Loucy (cell line): Measurements from ENCODE around the gene NR2F1-AS1.
"Not testable (repeated sequence)": the region's sequence is repeated elsewhere in the genome, so short reads cannot be mapped to it uniquely, and the experiment has no call there.

Source experiments
- H2AFZ ChIP-seq: fragments of 200-600 bp; sonication (generic); 2 replicates; pipeline ENCODE4 v1.6.0; 2016; ENCODE audit warnings: antibody characterized with exemption, mild to moderate bottlenecking, low read length, moderate library complexity
- H3F3A ChIP-seq: fragments of 200-600 bp; 2 replicates; pipeline ENCODE4 v1.6.0; 2016; ENCODE audit warnings: antibody characterized with exemption, low read depth, mild to moderate bottlenecking
- H3K27me3 ChIP-seq: fragments of 200-600 bp; sonication (generic); 2 replicates; pipeline ENCODE4 v1.6.1; 2014; ENCODE audit warnings: low read length, mild to moderate bottlenecking; ENCODE audit not compliant: insufficient read depth, poor library complexity, severe bottlenecking
- H3K36me3 ChIP-seq: fragments of 200-600 bp; sonication (generic); 2 replicates; pipeline ENCODE4 v1.6.1; 2016; ENCODE audit warnings: low read length; ENCODE audit not compliant: insufficient read depth
- H3K4me1 ChIP-seq: fragments of 200-600 bp; sonication (generic); 2 replicates; pipeline ENCODE4 v1.5.1; 2014; ENCODE audit warnings: low read length, mild to moderate bottlenecking; ENCODE audit not compliant: insufficient read depth, poor library complexity, severe bottlenecking
- H3K4me2 ChIP-seq: fragments of 200-600 bp; sonication (generic); 2 replicates; pipeline ENCODE4 v1.6.0; 2014; ENCODE audit warnings: antibody characterized with exemption, low read length, low read depth, mild to moderate bottlenecking; ENCODE audit not compliant: poor library complexity, severe bottlenecking
- H3K4me3 ChIP-seq: fragments of 200-600 bp; sonication (generic); 2 replicates; pipeline ENCODE4 v1.5.1; 2014; ENCODE audit warnings: low read length, mild to moderate bottlenecking, mixed read lengths; ENCODE audit not compliant: poor library complexity, severe bottlenecking
- H3K79me2 ChIP-seq: fragments of 200-600 bp; sonication (generic); 2 replicates; pipeline ENCODE4 v1.6.1; 2014; ENCODE audit warnings: low read length; ENCODE audit not compliant: insufficient read depth
- H3K9ac ChIP-seq: fragments of 200-600 bp; sonication (generic); 2 replicates; pipeline ENCODE4 v1.6.0; 2014; ENCODE audit warnings: mild to moderate bottlenecking, low read depth, low read length, moderate library complexity; ENCODE audit not compliant: poor library complexity, severe bottlenecking
- H3K9me2 ChIP-seq: fragments of 200-600 bp; sonication (generic); replicated peaks from 2 replicates; pipeline ENCODE4 v1.6.1; 2016; ENCODE audit warnings: low read depth, low read length, mixed read lengths
- H3K9me3 ChIP-seq: fragments of 200-600 bp; sonication (generic); 2 replicates; pipeline ENCODE4 v1.6.1; 2014; ENCODE audit warnings: mild to moderate bottlenecking, antibody characterized with exemption, low read length, low read depth; ENCODE audit not compliant: insufficient read depth
- H4K20me1 ChIP-seq: fragments of 200-600 bp; sonication (generic); 2 replicates; pipeline ENCODE4 v1.6.0; 2014; ENCODE audit warnings: antibody characterized with exemption, low read length, mild to moderate bottlenecking; ENCODE audit not compliant: insufficient read depth, poor library complexity, severe bottlenecking
- EZH2phosphoT487 ChIP-seq: fragments of 200-600 bp; IDR thresholded peaks from 2 replicates; pipeline ENCODE4 v1.6.1; 2018; ENCODE audit warnings: antibody characterized with exemption, mild to moderate bottlenecking, moderate library complexity, borderline replicate concordance
- TF ChIP-seq, protein P1 (sequence below): fragments of 200-600 bp; sonication (generic); conservative IDR thresholded peaks from 2 replicates; pipeline ENCODE4 v1.5.1; 2014; ENCODE audit warnings: mild to moderate bottlenecking, antibody characterized with exemption, low read length

The NR2F1-AS1 gene

DNA sequence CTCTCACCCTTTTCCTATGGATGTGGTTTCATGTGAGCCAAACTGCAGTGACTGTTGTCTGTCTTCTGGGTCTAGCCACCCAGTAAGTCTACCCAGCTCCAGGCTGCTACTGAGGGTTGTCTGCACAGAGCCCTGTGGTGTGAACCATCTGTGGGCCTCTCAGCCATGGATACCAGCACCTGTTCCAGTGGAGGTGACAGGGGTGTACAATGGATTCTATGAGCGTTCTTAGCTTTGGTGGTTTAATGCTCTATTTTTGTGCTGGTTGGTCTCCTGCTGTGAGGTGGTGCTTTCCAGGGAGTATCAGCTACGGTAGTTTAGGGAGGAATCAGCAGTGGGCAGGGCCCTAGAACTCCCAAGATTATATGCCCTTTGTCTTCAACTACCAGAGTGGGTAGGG, 186.7 kb downstream of the NR2F1-AS1 start:
- TF ChIP-seq, protein P1, sequence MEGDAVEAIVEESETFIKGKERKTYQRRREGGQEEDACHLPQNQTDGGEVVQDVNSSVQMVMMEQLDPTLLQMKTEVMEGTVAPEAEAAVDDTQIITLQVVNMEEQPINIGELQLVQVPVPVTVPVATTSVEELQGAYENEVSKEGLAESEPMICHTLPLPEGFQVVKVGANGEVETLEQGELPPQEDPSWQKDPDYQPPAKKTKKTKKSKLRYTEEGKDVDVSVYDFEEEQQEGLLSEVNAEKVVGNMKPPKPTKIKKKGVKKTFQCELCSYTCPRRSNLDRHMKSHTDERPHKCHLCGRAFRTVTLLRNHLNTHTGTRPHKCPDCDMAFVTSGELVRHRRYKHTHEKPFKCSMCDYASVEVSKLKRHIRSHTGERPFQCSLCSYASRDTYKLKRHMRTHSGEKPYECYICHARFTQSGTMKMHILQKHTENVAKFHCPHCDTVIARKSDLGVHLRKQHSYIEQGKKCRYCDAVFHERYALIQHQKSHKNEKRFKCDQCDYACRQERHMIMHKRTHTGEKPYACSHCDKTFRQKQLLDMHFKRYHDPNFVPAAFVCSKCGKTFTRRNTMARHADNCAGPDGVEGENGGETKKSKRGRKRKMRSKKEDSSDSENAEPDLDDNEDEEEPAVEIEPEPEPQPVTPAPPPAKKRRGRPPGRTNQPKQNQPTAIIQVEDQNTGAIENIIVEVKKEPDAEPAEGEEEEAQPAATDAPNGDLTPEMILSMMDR = no peak
- TF ChIP-seq EZH2phosphoT487 = no peak

DNA sequence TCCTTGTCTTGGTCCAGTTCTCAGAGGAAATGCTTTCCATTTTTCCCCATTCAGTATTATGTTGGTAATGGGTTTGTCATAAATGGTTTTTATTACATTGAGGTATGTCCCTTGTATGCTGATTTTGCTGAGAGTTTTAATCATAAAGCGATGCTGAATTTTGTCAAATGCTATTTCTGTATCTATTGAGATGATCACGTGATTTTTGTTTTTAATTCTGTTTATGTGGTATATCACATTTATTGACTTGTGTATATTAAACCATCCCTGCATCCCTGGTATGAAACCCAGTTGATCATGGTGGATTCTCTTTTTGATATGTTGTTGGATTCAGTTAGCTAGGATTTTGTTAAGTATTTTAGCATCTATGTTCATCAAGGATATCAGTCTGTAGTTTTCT, 189.8 kb downstream of the NR2F1-AS1 start:
- H3K4me3 ChIP-seq, H3F3A ChIP-seq, H3K27me3 ChIP-seq, H3K79me2 ChIP-seq, H3K9me3 ChIP-seq, H4K20me1 ChIP-seq, H2AFZ ChIP-seq, H3K9me2 ChIP-seq, H3K9ac ChIP-seq, H3K4me1 ChIP-seq, H3K36me3 ChIP-seq, H3K4me2 ChIP-seq: not testable (repeated sequence)

More for the DNA sequence above, 186.7 kb downstream of the NR2F1-AS1 start:
- Histone ChIP-seq H3K9ac (no peak overlapping the region), H3F3A (no peaks in the 10 kb centered on the region), H4K20me1 (no peaks in the 10 kb centered on the region), H3K9me2 (no peaks in the 10 kb centered on the region), H3K79me2 (no peaks in the 10 kb centered on the region), H3K27me3 (no peaks in the 10 kb centered on the region), H3K4me3 (no peak overlapping the region), H3K9me3 (no peaks in the 10 kb centered on the region), H3K4me2 (no peak overlapping the region), H3K36me3 (no peaks in the 10 kb centered on the region), H2AFZ (no peak overlapping the region), H3K4me1 (no peaks in the 10 kb centered on the region)

DNA sequence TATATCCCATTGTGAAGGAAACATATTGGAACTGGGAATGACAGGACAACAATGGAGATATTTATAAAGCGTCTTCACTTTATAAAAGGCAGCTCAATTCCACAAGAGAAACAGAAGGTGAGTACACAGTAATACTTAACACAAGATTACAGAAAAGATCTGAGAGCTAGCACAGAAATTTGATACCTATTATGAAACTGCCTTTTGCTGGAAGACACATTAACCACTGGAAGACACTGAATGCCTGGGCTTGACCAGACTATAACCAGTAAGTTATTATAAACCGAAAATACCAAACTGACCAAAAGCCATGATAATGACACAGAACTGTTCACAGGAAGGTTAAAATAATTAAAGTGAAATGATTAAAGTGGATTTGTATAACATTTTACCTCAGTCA, 195.4 kb downstream of the NR2F1-AS1 start:
- no peaks in the 10 kb centered on the region for H3F3A ChIP-seq
- no peaks in the 10 kb centered on the region for H3K36me3 ChIP-seq
- H4K20me1 ChIP-seq = no peaks in the 10 kb centered on the region
- H3K79me2 ChIP-seq = no peaks in the 10 kb centered on the region
- H3K4me1 ChIP-seq = no peaks in the 10 kb centered on the region
- no peaks in the 10 kb centered on the region for H3K9me3 ChIP-seq
- H3K9me2 ChIP-seq = no peaks in the 10 kb centered on the region
- H3K4me3 ChIP-seq = no peak overlapping the region
- no peak for TF ChIP-seq EZH2phosphoT487
- no peak overlapping the region for H3K9ac ChIP-seq
- no peak overlapping the region for H3K4me2 ChIP-seq
- H2AFZ ChIP-seq = no peak overlapping the region
- no peaks in the 10 kb centered on the region for H3K27me3 ChIP-seq

DNA sequence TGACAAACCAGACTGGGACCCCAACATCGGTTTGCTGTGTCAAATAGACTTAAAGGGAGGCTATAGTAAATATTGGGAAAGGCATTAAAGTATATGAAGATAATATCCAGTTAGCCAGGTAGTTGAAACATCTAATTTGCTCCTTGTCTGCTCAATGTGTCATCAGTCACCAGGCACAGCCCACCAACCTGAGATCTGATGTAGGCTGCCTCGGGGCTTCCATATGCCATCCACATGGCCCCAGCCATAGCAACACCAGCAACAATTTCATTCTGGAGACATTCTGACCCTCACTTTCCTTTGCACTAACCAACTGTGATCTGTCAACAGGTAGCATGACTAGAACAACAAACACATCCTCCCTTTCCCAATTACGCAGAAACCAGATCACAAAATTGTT, 196.0 kb downstream of the NR2F1-AS1 start:
- Histone ChIP-seq H3K4me2 (no peak overlapping the region), H3K9me2 (no peaks in the 10 kb centered on the region), H2AFZ (no peak overlapping the region), H3K9me3 (no peaks in the 10 kb centered on the region), H3K79me2 (no peaks in the 10 kb centered on the region), H3F3A (no peaks in the 10 kb centered on the region), H3K4me3 (no peak overlapping the region), H3K9ac (no peak overlapping the region), H4K20me1 (no peaks in the 10 kb centered on the region), H3K4me1 (no peaks in the 10 kb centered on the region), H3K27me3 (no peaks in the 10 kb centered on the region), H3K36me3 (no peaks in the 10 kb centered on the region)
- TF ChIP-seq, protein P1 = no peak
